ENCODE results near the gene FOXC1. TPM values are rescaled to one million over a fixed set of nuclear protein-coding genes. Genes with fewer than 3 reads are reported as not detected.

Gene FOXC1
- total and polyA plus RNA-seq, 2 experiments from 2014 or later, result 3.3 to 11.1 TPM

DNA sequence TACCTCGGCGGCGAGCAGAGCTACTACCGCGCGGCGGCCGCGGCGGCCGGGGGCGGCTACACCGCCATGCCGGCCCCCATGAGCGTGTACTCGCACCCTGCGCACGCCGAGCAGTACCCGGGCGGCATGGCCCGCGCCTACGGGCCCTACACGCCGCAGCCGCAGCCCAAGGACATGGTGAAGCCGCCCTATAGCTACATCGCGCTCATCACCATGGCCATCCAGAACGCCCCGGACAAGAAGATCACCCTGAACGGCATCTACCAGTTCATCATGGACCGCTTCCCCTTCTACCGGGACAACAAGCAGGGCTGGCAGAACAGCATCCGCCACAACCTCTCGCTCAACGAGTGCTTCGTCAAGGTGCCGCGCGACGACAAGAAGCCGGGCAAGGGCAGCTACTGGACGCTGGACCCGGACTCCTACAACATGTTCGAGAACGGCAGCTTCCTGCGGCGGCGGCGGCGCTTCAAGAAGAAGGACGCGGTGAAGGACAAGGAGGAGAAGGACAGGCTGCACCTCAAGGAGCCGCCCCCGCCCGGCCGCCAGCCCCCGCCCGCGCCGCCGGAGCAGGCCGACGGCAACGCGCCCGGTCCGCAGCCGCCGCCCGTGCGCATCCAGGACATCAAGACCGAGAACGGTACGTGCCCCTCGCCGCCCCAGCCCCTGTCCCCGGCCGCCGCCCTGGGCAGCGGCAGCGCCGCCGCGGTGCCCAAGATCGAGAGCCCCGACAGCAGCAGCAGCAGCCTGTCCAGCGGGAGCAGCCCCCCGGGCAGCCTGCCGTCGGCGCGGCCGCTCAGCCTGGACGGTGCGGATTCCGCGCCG, 994 bp downstream of the FOXC1 start:
- H3K4me1 ChIP-seq (ENCODE audit: insufficient read depth), result peaks cover 6% of the 10 kb centered on the region; the same call in 1 of the 2 replicates
- no peaks in the 10 kb centered on the region for H3K36me3 ChIP-seq (ENCODE audit: low read depth)
- in situ Hi-C loops (cut with MboI), result no loop called here
- H3K4me3 ChIP-seq, result peak overlapping the region; percentile 80
- H2AFZ ChIP-seq, result peak overlapping the region; percentile 70
- no peaks in the 10 kb centered on the region for H3K9me2 ChIP-seq (ENCODE audit: insufficient read depth)
- H3K9me3 ChIP-seq (ENCODE audit: low read depth), result no peaks in the 10 kb centered on the region
- TF ChIP-seq EZH2 (IDR thresholded peaks at IDR 0.05; ENCODE audit: insufficient read depth, poor library complexity, severe bottlenecking) (no peak), EZH2phosphoT487 (IDR thresholded peaks at IDR 0.05; ENCODE audit: insufficient read depth, low read depth) (no peak)
- DNase-seq, result peak; percentile 71
- peak overlapping the region; percentile 89 for H3K4me2 ChIP-seq (ENCODE audit: unreplicated experiment)
- H3K79me2 ChIP-seq (ENCODE audit: insufficient read depth), result peaks cover 38% of the 10 kb centered on the region
- peaks cover 13% of the 10 kb centered on the region for H3F3A ChIP-seq (ENCODE audit: insufficient read depth)
- H4K20me1 ChIP-seq (ENCODE audit: insufficient read depth), result no peaks in the 10 kb centered on the region
- WGBS, 2 experiments (ENCODE audit: low coverage in 1 of 2, low lambda C conversion rate in 2 of 2, missing lambda C conversion rate in 2 of 2), result 2 to 3% methylated on average over 61 to 69 of the region's 101 CpGs
- peak overlapping the region; percentile 75 for H3K9ac ChIP-seq
- H3K27me3 ChIP-seq (replicated peaks; ENCODE audit: insufficient read depth), result peaks cover 34% of the 10 kb centered on the region
- H3K27ac ChIP-seq, result peak overlapping the region; percentile 56

DNA sequence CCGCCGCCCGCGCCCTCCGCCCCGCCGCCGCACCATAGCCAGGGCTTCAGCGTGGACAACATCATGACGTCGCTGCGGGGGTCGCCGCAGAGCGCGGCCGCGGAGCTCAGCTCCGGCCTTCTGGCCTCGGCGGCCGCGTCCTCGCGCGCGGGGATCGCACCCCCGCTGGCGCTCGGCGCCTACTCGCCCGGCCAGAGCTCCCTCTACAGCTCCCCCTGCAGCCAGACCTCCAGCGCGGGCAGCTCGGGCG, 1.5 kb downstream of the FOXC1 start:
- no peaks in the 10 kb centered on the region for H3K9me3 ChIP-seq (ENCODE audit: low read depth)
- no peaks in the 10 kb centered on the region for H3K36me3 ChIP-seq (ENCODE audit: low read depth)
- H3K79me2 ChIP-seq (ENCODE audit: insufficient read depth), result peaks cover 42% of the 10 kb centered on the region
- in situ Hi-C loops (cut with MboI), result no loop called here
- DNase-seq, result peak; percentile 72
- peak overlapping the region; percentile 56 for H3K27ac ChIP-seq
- WGBS, 2 experiments (ENCODE audit: low coverage in 1 of 2, low lambda C conversion rate in 2 of 2, missing lambda C conversion rate in 2 of 2), result 0 to 15% methylated on average over 7 to 15 of the region's 38 CpGs
- peak overlapping the region; percentile 75 for H3K9ac ChIP-seq
- peak overlapping the region; percentile 70; the same call in 1 of the 2 replicates for H2AFZ ChIP-seq
- H4K20me1 ChIP-seq (ENCODE audit: insufficient read depth), result no peaks in the 10 kb centered on the region
- H3K27me3 ChIP-seq (replicated peaks; ENCODE audit: insufficient read depth), result peaks cover 29% of the 10 kb centered on the region
- peak overlapping the region; percentile 80 for H3K4me3 ChIP-seq
- no peaks in the 10 kb centered on the region for H3K9me2 ChIP-seq (ENCODE audit: insufficient read depth)
- peaks cover 6% of the 10 kb centered on the region; the same call in 1 of the 2 replicates for H3K4me1 ChIP-seq (ENCODE audit: insufficient read depth)
- no peak for TF ChIP-seq EZH2 (IDR thresholded peaks at IDR 0.05; ENCODE audit: insufficient read depth, poor library complexity, severe bottlenecking)
- TF ChIP-seq EZH2phosphoT487 (IDR thresholded peaks at IDR 0.05; ENCODE audit: insufficient read depth, low read depth), result no peak
- H3K4me2 ChIP-seq (ENCODE audit: unreplicated experiment), result peak overlapping the region; percentile 89
- peaks cover 13% of the 10 kb centered on the region for H3F3A ChIP-seq (ENCODE audit: insufficient read depth)

DNA sequence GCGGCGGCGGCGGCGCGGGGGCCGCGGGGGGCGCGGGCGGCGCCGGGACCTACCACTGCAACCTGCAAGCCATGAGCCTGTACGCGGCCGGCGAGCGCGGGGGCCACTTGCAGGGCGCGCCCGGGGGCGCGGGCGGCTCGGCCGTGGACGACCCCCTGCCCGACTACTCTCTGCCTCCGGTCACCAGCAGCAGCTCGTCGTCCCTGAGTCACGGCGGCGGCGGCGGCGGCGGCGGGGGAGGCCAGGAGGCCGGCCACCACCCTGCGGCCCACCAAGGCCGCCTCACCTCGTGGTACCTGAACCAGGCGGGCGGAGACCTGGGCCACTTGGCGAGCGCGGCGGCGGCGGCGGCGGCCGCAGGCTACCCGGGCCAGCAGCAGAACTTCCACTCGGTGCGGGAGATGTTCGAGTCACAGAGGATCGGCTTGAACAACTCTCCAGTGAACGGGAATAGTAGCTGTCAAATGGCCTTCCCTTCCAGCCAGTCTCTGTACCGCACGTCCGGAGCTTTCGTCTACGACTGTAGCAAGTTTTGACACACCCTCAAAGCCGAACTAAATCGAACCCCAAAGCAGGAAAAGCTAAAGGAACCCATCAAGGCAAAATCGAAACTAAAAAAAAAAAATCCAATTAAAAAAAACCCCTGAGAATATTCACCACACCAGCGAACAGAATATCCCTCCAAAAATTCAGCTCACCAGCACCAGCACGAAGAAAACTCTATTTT, 2.0 kb downstream of the FOXC1 start:
- H3K36me3 ChIP-seq (ENCODE audit: low read depth), result no peaks in the 10 kb centered on the region
- peaks cover 13% of the 10 kb centered on the region for H3F3A ChIP-seq (ENCODE audit: insufficient read depth)
- DNase-seq, result peak; percentile 60
- no peaks in the 10 kb centered on the region for H3K9me3 ChIP-seq (ENCODE audit: low read depth)
- H3K9me2 ChIP-seq (ENCODE audit: insufficient read depth), result no peaks in the 10 kb centered on the region
- H3K79me2 ChIP-seq (ENCODE audit: insufficient read depth), result peaks cover 42% of the 10 kb centered on the region
- 7 to 8% methylated on average over 45 to 56 of the region's 71 CpGs for WGBS, 2 experiments (ENCODE audit: low coverage in 1 of 2, low lambda C conversion rate in 2 of 2, missing lambda C conversion rate in 2 of 2)
- H3K4me2 ChIP-seq (ENCODE audit: unreplicated experiment), result peak overlapping the region; percentile 94
- no peaks in the 10 kb centered on the region for H4K20me1 ChIP-seq (ENCODE audit: insufficient read depth)
- H3K9ac ChIP-seq, result peak overlapping the region; percentile 76
- no peak for TF ChIP-seq EZH2phosphoT487 (IDR thresholded peaks at IDR 0.05; ENCODE audit: insufficient read depth, low read depth)
- no peak for TF ChIP-seq EZH2 (IDR thresholded peaks at IDR 0.05; ENCODE audit: insufficient read depth, poor library complexity, severe bottlenecking)
- in situ Hi-C loops (cut with MboI), result no loop called here
- H3K4me1 ChIP-seq (ENCODE audit: insufficient read depth), result peaks cover 6% of the 10 kb centered on the region; the same call in 1 of the 2 replicates
- peak overlapping the region; percentile 33 for H3K27ac ChIP-seq
- H3K4me3 ChIP-seq, result peak overlapping the region; percentile 80
- peak overlapping the region; percentile 67 for H2AFZ ChIP-seq
- H3K27me3 ChIP-seq (replicated peaks; ENCODE audit: insufficient read depth), result peaks cover 24% of the 10 kb centered on the region

DNA sequence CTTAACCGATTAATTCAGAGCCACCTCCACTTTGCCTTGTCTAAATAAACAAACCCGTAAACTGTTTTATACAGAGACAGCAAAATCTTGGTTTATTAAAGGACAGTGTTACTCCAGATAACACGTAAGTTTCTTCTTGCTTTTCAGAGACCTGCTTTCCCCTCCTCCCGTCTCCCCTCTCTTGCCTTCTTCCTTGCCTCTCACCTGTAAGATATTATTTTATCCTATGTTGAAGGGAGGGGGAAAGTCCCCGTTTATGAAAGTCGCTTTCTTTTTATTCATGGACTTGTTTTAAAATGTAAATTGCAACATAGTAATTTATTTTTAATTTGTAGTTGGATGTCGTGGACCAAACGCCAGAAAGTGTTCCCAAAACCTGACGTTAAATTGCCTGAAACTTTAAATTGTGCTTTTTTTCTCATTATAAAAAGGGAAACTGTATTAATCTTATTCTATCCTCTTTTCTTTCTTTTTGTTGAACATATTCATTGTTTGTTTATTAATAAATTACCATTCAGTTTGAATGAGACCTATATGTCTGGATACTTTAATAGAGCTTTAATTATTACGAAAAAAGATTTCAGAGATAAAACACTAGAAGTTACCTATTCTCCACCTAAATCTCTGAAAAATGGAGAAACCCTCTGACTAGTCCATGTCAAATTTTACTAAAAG, 2.7 kb downstream of the FOXC1 start:
- peaks cover 6% of the 10 kb centered on the region; the same call in 1 of the 2 replicates for H3K4me1 ChIP-seq (ENCODE audit: insufficient read depth)
- H3K9me3 ChIP-seq (ENCODE audit: low read depth), result no peaks in the 10 kb centered on the region
- in situ Hi-C loops (cut with MboI), result no loop called here
- no peak for DNase-seq
- H3K9ac ChIP-seq, result peak overlapping the region; percentile 76
- TF ChIP-seq EZH2 (IDR thresholded peaks at IDR 0.05; ENCODE audit: insufficient read depth, poor library complexity, severe bottlenecking) (no peak), EZH2phosphoT487 (IDR thresholded peaks at IDR 0.05; ENCODE audit: insufficient read depth, low read depth) (no peak)
- H3K79me2 ChIP-seq (ENCODE audit: insufficient read depth), result peaks cover 42% of the 10 kb centered on the region
- H3F3A ChIP-seq (ENCODE audit: insufficient read depth), result peaks cover 13% of the 10 kb centered on the region
- peak overlapping the region; percentile 33 for H3K27ac ChIP-seq
- H3K4me3 ChIP-seq, result peak overlapping the region; percentile 80
- H2AFZ ChIP-seq, result peak overlapping the region; percentile 67
- WGBS, 2 experiments (ENCODE audit: low coverage in 1 of 2, low lambda C conversion rate in 2 of 2, missing lambda C conversion rate in 2 of 2), result 47 to 52% methylated on average over 10 of the region's 10 CpGs
- no peaks in the 10 kb centered on the region for H3K36me3 ChIP-seq (ENCODE audit: low read depth)
- no peaks in the 10 kb centered on the region for H3K9me2 ChIP-seq (ENCODE audit: insufficient read depth)
- H3K4me2 ChIP-seq (ENCODE audit: unreplicated experiment), result peak overlapping the region; percentile 94
- H4K20me1 ChIP-seq (ENCODE audit: insufficient read depth), result no peaks in the 10 kb centered on the region
- H3K27me3 ChIP-seq (replicated peaks; ENCODE audit: insufficient read depth), result peaks cover 17% of the 10 kb centered on the region
